Measurements from ENCODE around the gene LHX6.

Gene LHX6

DNA sequence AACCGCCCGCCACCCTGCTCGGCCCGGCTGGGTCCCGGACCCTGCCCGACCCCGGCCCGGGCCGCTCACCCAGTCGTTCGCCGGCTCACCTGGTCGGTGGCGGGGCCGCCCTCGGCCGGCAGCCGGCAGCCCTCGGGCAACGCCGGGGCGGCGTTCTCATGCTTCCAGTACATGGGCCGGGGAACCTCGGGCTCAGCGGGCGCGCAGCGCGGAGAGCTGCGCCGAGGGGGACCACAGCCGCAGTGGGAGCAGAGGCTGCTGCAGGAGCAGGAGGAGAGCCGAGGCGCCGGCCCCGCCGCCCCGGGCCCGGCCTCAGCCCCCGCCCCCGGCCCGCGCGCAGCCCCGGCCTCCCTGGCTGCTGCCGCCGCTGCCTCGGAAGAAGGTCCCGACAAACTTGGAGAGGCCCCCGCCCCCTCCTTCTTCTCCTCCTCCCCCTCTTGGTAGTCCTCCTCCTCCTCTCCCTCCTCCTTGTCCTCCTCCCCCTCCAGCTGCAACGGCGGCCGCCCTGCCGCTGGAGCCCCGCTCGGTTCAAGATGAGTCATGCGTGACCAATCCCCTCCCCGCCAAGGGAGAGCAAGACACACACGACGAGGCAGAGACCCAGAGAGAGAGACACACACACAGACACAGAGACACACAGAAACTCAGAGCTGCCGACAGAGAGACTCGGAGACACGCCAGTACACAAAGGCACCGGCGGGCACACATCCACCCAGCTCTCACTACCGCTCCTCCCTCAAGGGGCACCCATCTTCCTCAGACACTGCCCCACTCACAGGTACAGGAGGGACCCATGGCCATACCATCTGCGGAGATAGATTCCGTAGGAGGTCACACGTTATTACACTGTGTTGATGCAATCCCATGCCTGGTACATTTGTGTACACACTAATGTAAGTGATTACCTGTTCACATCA, at the start of gene LHX6:
Gene LHX6 (minus strand): TSS at position 390 of the 917 bp plus-strand sequence. CDS start 217 bp downstream, at position 173.
- no peak for DNase-seq (ENCODE audit: low spot score)

DNA sequence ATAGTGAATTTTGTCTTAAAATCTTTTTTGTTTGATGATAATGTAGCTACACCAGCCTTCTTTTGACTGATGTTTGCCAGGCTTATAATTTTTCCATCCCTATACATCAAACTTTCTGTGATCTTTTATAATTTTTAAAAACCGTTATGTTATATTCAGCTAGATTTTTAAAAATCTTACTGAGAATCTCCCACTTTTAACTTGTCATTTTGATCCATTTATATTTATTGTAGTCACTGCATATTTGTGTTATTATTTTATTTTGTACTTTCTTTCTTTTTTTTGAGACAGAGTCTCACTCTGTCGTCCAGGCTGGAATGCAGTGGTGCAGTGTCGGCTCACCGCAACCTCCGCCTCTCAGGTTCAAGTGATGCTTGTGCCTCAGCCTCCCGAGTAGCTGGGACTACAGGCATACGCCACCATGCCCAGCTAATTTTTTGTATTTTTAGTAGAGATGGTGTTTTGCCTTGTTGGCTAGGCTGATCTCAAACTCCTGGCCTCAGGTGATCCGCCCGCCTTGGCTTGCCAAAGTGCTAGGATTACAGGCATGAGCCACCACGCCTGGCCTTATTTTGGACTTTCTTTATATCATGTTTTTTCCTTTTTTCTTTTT, 48.6 kb upstream of the LHX6 start:
- DNase-seq (ENCODE audit: low spot score) = no peak

DNA sequence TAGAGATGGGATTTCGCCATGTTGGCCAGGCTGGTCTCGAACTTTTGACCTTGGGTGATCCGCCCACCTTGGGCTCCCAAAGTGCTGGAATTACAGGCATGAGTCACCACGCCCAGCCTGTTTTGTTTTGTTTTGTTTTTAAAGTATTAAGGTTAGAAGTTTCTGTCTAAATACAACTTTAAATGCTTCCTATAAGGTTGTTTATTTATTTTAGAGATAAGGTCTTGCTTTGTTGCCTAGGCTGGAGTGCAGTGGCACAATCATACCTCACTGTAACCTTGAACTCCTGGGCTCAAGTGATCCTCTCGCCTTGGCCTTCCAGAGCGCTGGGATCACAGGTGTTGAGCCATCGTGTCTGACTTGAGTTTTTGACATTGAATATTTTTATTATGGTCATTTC, 47.3 kb upstream of the LHX6 start:
- no peak for DNase-seq (ENCODE audit: low spot score)

DNA sequence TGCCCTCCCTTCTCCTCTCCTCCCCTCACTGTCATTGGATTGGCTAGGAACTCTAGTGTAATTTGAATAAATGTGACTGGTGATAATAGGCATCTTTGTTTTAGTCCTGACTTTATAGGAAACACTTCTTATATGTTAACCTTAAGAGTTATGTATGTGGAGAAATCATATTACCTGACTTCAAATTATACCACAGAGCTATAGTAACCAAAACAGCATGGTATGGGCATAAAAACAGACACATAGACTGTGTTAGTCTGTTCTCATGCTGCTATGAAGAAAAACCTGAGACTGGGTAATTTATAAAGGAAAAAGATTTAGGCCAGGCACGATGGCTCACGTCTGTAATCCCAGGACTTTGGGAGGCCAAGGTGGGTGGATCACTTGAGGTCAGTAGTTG, 45.3 kb upstream of the LHX6 start:
- DNase-seq (ENCODE audit: low spot score) = no peak

DNA sequence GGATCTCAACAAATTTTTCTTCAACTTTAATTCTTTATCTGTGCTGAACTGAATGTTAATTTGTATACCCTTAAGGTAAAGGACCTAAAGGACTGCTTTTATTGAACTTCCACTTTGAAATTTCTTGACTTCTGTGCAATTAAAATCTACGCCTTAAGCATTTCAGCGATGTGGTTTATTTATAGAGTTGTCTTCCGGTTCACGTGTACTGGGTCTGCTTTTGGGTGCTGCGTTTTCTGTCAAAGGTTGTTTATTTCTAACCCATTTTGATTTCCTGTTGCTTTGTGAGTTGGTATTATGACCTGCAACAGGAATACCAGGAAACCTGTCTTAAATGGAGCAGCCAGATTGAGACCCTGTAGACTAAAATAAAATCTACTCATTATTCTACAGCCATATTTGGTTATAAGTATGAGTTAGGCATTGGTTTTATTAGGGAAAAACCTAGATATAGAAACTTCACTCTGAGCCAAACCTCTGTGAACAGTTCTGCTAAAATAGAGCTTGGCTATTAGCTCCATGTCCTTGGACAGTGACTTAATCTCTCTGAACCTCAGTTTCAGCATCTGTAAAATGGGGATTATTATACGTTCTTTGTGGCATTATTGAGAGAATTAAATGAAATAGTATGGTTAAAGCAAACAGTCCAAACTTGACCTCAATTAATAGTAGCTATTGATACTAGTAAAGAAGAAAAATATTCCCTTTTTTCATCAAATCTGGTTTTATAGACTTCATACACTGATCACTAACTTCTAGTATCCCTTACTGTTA, 39.5 kb upstream of the LHX6 start:
- no peak for DNase-seq (ENCODE audit: low spot score)

DNA sequence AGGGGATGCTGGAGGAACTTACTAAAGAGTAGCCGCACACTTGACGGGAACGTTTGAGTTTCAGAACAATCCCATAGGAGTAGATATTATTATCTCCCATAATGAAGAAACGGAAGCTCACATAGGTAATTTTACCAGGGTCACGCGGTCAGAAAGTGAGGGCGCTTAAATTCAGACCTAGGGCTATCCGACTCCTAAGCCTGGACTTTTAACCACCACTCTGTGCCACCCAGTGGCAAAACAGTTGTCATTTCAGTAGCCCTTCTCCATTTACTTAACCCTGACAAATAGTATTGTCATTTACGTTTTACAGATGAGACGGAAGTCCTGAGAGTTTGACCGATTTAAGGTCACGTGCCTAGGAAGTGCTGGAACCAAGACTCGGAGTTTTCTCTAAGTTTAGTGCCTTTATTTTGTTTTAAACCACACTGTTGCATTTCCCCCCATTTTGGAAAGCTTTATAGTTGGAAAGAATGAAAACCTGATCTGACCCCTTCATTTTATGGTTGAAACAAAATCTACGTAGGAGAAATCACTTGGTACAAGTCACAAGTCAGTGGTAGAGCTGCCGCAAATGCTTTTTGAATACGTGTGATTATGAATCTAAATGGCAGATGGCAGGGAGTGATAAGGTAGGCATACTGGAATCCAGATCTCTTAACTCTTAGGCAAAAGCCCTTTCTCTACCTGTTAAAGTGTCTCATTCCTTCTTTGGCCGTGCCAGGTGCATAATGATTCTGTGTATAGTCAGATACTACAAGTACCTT, 36.6 kb upstream of the LHX6 start:
- DNase-seq (ENCODE audit: low spot score) = peak; percentile 64

DNA sequence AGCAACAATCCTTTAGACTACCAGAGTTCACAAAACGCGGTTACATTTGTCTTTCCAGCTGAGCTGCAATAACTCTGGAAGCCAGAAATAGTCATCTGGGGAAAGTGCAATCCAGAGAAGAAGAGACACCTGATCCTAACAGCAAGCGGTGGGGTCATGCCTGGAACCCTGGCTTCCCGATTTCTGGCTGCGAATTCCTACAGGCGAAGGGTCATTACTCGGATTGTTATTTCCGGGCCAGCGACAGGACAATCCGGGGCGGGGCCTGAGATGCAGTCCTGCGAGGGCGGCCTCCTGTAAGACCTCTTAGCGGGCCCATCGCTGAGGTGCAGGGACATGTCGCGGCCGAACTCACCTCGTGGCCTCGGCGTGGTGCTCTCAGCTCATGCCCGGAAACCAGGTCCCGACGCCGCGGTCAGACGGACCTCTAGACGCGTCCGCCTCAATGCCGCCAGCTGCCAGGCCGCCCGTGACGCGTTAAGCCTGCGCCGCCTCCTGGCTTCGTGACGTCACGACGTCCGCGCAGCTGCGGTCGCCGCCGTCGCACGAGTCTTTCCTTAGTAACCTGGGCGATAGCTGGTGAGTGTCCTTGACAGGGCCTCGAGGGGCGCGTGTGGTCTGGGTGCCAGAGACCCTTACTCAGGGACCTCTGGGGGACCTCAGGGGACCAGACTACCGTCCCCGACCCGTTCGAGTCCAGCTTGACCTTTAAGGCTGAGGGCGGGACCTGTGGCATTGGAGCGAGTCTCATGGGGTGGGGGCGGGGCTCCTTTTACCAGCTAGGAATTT, 35.8 kb upstream of the LHX6 start, which contains the start of the genes MRRF and RBM18:
Gene MRRF (plus strand): TSS at position 523 of the 789 bp plus-strand sequence. CDS start 6,010 bp downstream, outside the sequence.
Gene RBM18 (minus strand): TSS at position 481 of the 789 bp plus-strand sequence. CDS start 3,348 bp downstream, outside the sequence.
- DNase-seq (ENCODE audit: low spot score) = peak; percentile 96

DNA sequence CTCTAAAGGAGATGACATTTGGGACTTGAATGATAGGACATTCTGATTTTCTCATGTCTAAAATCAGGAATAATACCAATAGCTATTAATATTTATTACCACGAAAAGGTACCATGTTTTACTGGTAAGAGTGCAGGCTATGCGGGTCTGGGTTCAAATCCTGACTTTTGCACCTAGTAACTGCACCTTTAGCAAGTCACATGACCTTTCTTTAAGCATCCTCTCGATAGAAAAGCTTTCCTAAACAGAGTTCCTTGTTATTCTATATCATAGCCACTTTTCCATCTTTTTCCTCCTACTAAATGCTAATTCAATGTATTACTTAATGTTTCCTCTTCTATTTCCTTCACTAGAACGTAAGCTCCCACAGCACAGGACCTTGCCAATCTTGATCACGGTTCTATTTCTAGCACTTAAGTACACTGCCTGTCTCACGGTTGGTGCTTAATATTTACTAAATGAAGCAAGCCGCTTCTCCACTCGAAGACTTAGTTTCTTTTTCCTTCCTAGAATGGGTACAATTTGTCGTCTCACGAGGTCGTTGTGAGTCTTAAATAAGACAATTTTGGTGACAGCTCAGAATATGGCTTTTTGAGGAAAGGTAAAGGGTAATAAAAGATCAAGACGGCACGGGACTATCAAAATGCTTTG, 35.1 kb upstream of the LHX6 start:
- no peak for DNase-seq (ENCODE audit: low spot score)

DNA sequence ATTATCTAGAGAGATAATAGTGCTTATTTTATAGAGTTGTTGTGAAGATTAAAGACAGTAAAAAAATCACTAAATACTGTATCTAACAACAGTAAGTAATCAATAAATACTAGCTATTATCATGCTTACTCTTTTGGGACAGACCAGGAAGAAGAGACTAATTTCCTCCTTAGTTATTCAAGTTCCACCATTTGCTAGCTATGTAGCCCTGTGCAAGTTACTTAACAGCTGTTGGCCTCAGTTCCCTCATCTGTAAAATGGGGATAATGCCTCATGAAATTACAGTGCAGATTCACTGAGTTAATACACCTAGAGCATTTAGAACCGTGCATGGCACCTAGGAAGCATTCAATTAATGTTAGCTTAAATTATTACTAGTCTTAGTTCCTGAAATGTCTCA, 33.3 kb upstream of the LHX6 start:
- DNase-seq (ENCODE audit: low spot score) = no peak

DNA sequence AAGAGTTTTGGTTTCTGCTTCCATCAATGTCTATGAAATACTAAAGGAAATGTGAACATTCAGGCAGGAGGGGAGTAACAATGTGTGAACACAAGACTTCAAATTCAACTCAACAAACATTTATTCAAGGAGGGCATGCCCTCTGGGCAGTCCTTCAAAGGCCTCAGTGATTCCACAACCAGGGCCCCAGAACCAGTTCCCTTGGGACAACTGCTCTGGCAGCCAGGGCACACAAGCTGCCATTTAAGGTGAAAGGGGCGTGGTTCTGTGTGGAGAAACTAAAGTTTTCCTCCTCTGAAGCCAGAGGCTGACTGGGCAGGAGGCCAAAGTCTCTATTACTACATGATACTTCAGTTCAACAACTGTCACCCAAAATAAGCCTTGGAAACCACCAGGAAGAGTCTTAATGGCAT, 32.7 kb upstream of the LHX6 start:
- DNase-seq (ENCODE audit: low spot score) = no peak

DNA sequence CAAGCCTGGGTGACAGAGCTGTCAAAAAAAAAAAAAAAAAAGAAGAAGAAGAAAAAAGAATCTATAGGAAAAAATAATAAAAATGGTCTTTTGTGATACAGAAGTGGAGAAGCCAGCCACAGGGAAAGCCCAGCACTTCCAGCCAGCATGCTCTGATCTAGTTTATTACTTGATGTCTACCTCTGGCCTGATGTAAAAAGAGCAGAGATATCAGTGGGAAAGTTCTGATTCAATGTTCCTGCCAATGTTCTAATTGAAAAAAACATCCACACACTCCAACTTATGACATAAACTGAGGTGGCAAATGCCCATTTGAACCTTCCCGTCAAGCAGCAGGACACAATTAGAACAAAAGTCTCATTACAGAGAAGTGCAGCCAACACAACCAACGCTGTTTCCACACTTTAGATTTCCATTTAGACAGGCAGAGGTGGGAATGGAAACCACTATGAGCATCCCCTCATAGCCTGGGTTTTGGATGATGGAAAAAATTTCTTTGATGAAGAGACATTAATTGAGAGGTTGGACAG, 30.2 kb upstream of the LHX6 start:
- DNase-seq (ENCODE audit: low spot score) = no peak

DNA sequence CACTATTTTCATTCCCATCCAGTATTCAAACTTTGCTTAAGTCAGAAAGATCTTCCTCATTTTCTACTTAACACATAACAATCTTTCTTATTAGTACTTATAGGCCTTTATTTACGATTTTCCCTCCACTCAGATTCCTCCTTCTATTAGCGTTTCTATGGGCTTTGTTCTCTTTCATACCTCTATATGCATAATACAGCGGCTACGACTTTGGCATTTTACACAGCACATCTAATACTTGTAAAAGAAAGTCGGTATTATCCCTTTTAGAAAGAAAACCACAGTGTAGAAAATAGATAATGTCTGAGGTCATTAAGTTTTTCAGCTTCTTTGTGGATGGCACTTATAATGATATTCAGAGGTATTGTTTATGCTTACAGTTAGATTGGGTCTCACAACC, 27.4 kb upstream of the LHX6 start:
- DNase-seq (ENCODE audit: low spot score) = no peak

DNA sequence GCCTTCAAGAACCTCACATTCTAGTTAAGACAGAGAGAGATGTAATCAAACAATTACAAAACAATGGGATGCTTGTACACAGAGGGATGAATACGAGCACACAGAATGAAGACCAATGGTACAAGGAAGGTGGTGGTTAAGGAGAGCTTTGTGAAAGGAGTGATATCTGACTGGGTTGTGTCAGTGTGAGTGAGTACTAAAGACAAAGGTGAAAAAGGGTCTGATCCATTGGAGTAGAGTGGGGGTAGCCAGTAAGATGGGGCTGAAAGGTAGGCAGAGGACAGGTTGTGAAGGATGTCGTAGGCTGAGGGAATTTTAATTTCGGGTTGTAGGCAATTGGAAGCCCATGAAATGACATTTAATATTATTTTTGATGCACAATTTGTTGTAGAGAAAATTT, 26.0 kb upstream of the LHX6 start:
- no peak for DNase-seq (ENCODE audit: low spot score)

DNA sequence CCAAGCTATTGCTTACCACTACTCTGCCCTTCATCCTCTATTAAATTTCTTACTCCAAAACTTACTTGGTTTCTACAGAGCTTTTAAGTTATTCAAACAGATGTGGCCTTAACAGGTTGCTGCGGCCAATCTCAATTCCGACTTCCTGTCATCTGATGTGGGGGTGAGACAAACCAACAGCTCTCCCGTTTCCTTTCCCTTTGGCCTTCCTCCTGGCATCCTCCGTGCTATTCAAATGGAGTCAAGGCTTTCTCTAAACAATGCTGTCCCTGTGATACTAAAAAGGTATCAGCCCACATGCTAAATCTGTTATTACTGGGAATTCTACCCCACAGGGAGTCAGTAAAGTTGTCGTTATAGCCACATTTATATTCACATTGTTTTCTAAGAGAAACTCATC, 24.0 kb upstream of the LHX6 start:
- DNase-seq (ENCODE audit: low spot score) = no peak

DNA sequence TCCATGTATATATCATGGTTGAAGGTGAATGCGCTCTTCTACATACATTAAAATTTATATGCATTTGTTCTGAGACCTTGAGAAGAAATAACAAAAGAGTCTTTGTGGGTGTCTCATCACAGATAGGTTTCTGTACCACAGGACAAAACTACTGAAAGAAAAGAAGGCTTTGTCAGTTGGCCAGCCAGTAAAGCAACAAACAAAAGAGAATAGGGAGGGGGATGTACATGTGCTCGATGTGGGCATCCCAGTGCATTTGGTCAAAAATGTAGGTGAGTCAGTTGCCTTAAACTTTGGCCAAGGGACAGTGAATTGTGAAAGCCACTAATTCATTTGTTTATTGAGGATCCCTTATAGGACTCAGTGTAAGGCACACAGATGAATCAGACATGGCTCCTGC, 22.6 kb upstream of the LHX6 start:
- DNase-seq (ENCODE audit: low spot score) = no peak

DNA sequence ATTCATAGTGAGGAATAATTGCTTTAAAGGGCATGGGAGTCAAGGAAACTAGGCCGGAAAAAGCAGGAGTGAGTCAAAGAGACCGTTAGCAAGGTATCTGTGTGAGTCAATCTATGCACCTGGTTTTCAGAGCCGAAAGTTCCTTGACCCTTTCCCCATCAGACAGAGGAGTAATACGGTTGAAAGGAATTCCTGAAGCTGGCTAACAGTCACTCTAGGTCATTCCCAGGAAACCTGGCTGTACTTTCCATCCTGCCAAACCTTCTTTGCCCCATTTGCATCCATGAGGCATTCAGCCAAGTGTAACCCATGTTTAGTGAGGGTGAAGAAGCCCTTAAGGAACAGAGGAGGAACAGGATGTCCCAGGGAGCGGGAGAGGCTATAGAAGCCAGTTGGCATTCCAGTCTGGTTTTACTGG, 19.7 kb upstream of the LHX6 start:
- DNase-seq (ENCODE audit: low spot score) = no peak

DNA sequence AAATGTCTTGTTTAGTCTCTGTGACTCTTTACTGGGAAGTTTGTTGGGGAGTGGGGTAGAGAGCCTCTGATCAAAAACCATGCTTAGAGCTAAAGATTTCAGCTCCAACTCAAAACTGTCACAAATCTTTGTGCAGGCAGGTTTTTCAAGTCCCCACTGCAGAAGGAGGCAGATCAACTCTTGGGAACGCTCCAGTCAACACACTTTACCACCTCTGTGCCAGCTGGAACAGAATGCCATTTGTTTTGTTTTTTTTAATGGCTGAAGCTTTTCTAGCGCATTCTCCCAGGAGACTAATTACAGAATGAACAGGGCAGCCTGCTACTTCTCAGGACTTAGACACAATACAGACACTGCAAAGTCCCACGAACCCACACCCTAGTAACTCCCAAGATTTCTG, 17.9 kb upstream of the LHX6 start:
- no peak for DNase-seq (ENCODE audit: low spot score)

DNA sequence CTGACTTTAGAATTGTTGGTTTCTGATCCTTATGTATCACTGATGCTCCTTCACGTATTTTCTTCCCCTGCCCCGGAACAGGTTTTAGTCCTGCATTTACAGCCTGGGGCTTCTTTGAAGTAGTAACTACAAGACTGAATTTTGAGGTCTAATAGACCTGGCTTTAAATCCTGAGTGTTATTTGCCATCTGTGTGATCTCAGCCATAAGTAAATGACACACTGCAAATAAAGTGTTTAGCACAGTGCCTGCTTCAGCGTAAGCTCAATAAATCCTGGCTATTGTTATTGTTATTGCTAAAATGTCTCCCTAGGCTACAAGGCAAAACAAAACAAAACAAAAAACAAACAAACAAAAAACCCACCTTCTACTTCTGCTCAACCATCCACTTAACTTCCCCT, 15.6 kb upstream of the LHX6 start:
- no peak for DNase-seq (ENCODE audit: low spot score)

DNA sequence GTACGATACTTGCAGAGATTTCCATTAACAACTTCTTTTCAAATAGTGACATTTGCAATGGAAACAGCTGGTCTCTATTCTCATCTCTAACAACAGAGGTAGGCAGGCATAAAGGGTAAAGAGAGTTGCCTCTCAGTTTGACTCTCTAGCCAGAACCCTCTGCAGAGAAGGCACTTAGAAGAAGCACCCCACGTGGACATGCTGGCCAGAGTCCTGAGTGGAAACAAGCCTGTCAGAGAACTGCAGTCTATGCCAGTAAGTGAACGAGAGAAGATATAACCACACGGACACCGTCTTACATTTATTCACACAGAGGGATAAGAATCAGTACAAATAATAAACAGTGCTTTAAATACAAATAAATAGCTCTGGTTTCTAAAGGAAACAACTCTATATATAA, 11.0 kb upstream of the LHX6 start:
- no peak for DNase-seq (ENCODE audit: low spot score)

DNA sequence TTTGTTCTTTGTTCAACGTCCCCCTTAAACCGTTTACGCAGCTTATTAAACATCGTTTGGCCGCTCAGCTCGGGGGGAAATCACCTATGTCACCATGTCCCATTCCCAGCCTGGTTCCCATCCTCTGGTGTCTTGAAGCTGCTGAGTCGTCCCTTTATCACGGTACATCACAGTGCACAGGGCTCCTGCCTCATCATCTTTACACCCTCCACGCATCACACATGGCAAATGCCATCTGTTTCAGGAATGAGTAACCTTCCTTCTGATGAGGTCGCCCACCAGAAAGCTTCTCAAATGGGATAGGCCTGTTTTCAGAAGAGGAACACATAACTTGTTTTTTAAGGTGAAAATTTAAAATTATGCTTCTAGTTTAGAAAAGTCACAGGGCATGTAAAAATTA, 7.9 kb upstream of the LHX6 start:
- no peak for DNase-seq (ENCODE audit: low spot score)
